Glomerular endothelial cell (primary cell): Measurements from ENCODE around the gene KRTAP10-3. TPM values are rescaled to one million over a fixed set of nuclear protein-coding genes. Genes with fewer than 3 reads are reported as not detected.
"Not testable (repeated sequence)": the region's sequence is repeated elsewhere in the genome, so short reads cannot be mapped to it uniquely, and the experiment has no call there.

Experiments used
- DNase-seq: peaks from one replicate; pipeline ENCODE4 v3.0.0-alpha.2; 2011; ENCODE audit warnings: low read depth, low spot score; ENCODE audit errors: extremely low read depth
- total RNA-seq: library from RNA; depleted of rRNA; stranded (reverse); fragments of >200 nt; gene quantifications from 2 replicates; pipeline ENCODE4 v1.2.3, GENCODE V29; 2015

KRTAP10-3 gene
- total RNA-seq, 1 donor from 2014 or later = not detected

DNA sequence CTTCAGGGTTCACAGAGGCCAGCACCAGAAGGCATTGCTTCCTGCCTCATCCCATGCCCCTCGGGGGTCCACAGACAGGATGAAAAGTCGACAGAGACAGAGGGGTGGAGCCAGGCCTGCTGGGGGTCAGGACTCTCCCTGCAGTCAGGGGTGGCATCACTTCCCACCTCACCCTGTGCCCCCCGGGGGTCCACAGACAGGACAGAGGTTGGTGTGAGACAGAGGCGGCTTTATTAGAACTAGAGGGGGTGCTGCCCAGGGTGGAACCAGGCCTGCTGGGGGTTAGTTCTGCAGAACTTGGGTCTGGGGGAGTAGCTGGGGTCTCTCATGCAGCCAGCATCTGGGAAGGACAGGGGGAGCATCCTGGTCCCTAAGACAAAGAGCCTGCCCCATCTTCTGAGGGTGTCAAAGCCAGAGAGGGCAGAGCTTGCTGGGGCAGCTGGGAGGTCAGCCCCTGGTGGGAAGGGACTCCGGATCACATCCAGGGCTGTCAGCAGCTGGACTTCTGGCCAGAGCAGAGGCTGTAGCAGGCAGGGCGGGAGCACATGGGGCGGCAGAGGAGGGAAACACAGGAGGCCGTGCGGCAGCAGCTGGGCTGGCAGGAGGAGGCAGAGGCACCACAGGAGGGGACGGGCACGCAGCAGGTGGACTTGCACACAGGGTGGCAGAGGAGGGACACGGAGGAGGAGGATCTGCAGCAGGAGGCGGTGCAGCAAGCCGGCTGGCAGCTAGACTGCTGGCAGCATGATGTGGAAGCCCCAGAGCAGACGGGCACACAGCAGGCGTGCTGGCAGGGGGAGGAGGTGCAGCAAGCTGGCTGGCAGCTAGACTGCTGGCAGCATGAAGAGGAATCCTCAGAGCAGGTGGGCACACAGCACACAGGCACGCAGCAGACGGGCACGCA lies 32.6 kb upstream of the KRTAP10-3 start:
- not testable (repeated sequence) for DNase-seq

DNA sequence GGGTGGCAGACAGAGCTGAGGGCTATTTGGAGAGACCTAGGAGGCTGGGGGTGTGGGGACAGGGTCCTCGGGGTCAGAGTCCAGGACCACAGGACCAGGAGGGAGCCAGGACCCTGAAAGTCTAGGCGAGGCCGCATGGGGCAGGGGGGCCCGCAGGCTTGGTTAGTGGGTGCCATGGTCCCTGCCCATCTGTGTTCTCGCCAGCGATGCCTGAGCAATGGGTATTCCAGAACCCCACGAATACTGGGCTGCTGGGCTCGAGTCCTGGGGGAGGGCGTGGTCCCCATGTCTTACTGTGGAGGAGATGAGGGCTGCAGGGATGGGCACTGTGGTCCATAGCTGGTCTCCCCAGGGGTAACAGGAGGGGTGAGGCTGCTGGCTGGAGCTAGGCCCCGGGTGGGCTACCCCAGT lies 31.7 kb upstream of the KRTAP10-3 start:
- no peak for DNase-seq

DNA sequence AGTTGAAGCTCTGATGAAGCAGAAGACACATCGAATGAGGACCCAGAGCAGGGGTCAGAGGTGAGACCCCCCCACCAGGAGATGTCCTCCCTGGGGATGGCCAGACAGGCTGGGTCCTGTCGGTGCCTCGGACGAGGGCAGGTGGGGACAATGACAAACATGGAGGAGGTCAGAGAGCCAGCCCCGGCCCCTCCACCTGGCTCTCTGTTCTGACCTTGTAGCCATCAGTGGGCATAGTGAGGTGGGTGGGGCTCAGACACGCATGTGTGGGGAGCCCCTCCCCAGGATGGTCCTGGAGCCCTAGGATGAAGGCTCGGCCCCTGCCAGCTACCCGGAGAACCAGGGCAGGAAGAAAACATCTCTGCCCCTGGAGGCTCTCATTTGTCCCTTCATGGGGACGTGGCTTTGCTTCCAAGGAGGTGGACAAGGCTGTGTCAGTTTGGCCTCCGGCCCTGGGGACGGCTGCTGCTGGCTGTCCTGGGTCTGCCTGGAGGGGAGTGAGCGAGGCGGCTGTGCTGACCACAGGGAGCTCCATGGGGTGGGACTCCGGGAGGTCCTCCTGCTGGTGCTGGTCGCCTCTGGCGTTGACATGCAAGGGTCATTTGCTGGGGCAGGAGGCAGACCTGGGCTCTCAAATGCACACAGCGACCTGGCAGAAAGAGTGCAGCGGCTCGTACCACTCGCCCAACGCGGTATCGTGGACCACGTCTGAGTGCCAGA lies 31.2 kb upstream of the KRTAP10-3 start:
- no peak for DNase-seq

DNA sequence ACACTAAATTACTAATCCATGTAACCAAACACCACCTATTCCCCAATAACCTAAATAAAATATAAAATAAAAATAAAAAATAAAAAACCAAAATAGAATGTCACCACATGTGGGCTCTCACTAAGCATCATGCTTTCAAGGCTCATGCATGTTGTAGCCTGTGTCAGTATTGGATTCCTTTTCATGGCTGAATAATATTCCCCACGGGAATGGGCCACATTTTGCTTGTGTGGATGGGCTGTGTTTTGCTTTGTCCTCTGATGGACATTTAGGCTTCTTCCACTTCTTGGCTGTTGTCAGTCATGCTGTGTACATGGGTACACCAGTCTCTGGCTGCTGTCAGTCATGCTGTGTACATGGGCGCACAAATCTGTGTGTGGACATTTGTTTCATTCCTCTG lies 30.5 kb upstream of the KRTAP10-3 start:
- DNase-seq = no peak

DNA sequence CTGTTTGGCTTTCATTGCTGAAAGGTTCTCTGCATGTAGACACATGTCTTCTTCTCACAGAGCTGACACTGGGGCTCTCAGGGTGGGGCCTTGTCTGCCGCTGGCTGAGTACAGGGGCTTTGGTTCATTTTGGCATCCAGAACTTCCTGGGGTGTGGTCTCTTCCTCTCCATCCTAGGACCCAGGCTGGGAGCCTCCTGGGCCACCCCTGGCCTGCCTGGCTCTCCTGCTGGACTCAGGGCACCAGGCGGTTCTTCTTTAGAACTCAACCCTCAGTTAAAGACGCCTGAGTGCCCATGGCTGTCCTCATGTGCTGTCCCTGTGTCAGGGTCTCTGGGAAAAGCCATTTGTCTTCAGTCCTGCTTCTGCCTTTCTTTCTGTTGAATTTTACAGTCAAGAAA lies 27.3 kb upstream of the KRTAP10-3 start:
- no peak for DNase-seq

DNA sequence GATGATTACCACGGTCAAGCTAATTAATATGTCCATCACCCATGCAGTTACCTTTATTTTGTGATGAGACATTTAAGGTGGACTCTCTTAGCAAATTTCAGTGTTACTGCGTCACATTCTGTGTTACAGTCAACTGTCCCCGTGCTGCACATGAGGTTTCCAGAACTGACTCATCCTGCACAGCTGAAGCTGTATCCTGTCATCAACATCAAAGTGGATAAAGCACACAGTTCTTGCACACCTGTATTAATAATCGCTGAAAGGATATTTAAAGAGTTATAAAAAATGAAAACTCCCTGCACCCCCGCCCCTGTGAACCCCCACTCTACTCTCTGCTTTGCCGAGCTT lies 25.2 kb upstream of the KRTAP10-3 start:
- no peak for DNase-seq

DNA sequence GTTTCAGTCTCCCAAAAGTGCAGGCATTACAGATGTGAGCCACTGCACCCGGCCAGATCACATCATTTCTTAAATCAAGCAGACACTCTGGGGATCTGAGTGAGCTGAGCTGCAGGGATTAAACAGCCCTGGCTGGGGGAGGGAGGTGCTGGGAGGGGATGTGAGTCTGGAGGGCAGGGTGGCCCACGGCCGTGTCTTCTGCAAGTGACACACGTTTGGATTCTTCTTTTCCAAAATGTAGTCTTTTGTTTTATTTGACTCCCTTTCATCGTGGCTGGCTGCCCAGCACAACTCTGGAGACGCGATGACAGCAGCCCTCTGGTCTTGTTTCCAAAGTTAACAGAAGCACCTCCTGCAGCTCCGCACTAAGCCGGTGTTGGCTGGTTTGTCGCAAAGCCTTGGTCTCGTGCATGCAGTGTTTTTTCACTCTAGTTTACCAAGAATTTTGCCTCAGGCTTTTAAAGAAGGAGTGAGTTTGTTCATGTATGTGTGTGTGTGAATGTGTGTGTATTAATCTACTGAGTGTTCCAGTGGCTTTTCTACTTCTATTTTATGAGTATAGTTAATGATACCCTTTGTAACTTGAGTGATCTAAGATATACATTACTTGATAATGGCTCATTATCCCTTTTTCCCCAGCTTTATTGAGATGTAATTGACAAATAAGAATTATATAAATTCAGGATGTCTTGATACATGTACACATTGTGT lies 24.6 kb upstream of the KRTAP10-3 start:
- no peak for DNase-seq

DNA sequence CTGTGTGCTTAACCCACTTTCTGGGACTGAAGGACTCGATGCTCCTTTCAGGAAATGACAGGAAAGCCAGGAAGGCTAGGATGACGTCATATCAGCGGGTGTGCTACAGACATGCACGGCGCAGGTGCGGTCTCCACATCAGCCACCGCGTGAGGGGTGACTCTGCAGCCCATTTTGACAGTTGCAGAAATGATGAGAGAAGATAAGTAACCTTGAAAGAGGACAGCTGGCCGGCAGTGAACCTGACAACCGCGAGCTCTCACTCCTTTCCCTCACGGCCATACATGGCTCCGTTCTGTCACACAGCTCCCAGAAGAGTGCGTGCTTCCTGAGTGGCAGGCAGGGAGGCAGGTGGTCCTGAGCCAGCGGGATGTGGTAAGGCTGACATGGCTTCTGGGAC lies 23.5 kb upstream of the KRTAP10-3 start:
- no peak for DNase-seq

DNA sequence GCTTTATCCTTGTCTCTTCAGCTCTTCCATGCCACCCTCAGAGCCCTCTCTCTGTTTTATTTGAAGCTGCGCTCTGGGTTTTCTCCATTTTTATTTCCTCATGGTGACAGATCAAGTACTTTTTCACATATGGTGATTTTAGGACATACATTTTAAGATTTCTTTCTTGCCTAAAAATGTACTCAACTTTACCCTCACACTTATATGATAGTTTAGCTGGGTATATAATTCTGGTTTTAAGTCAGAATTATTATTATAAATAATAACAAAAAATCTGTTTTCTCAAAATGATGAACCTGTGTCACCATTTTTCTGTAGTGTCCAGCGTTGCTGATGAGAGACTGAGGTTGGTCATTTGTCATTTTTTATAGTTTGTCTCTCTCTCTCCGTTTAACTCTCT lies 22.6 kb upstream of the KRTAP10-3 start:
- DNase-seq = no peak

DNA sequence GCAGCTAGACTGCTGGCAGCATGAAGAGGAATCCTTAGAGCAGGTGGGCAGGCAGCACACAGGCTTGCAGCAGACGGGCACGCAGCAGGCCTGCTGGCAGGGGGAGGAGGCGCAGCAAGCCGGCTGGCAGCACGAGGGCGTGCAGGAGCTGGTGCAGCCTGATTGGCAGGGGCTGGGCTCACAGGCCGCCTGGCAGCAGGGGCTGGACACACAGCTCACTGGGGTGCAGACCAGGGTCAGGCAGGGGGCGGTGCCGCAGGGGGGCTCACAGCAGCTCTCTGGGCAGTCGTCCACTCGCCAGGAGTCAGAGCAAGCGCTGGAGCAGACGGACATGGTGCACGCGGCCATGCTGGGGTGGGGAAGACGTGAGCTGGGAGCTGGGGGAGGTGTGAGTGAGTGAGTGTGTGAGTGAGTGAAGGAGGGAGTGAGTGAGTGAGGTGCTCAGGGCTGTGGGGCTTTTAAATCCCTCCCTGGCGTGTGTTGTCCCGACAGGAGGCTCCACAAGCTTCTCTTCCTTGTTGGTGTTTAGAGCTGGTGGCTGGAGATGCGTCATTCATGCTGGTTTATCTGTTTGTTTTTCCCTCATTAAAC lies 21.7 kb upstream of the KRTAP10-3 start, which contains the start of gene KRTAP10-5:
KRTAP10-5 (minus strand) TSS at position 374 of the 591 bp plus-strand sequence; CDS start at position 348, 26 bp downstream.
- DNase-seq = not testable (repeated sequence)

DNA sequence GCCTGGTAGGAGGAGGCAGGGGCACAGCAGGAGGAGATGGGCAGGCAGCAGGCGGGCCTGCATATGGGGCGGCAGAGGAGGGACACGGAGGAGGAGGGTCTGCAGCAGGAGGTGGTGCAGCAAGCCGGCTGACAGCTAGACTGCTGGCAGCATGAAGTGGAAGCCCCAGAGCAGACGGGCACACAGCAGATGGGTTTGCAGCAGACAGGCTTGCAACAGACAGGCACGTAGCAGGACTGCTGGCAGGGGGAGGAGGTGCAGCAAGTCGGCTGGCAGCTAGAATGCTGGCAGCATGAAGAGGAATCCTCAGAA lies 21.2 kb upstream of the KRTAP10-3 start:
- no peak for DNase-seq

DNA sequence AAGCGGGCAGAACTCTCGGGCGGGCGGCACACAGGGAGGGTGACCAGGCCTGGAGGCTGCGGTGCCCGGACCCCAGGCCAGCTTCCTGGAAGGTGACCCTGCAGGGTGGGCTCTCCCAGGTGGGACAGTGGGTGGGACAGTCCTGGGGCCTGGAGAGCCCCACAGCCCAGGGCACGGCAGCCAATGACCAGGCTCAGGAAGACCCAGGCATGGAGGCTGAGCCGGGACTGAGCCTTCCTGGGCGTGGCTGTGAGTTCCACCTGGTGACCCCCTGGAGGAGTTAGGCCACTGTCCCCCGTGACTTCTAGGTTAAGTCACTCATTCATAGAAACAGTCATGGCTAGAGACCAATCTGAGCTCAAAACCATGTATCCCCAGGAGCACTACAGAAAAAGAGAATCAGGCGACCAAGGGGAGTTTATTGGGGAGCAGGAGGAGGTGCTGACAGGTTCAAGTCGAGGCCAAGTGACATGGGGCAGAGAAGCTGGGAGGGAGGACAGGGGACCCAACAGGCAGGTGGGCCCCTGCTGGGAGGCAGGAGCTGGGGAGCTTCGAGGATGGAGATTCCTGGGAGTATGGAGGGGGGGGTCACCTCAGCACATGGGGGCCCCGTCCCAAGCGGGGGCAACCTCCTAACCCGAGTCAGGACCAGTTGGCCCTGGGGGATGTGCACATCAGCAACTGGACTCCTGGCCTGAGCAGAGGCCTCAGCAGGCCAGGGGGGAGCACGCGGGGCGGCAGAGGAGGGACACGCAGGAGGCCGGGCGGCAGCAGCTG lies 20.6 kb upstream of the KRTAP10-3 start:
- DNase-seq = no peak

DNA sequence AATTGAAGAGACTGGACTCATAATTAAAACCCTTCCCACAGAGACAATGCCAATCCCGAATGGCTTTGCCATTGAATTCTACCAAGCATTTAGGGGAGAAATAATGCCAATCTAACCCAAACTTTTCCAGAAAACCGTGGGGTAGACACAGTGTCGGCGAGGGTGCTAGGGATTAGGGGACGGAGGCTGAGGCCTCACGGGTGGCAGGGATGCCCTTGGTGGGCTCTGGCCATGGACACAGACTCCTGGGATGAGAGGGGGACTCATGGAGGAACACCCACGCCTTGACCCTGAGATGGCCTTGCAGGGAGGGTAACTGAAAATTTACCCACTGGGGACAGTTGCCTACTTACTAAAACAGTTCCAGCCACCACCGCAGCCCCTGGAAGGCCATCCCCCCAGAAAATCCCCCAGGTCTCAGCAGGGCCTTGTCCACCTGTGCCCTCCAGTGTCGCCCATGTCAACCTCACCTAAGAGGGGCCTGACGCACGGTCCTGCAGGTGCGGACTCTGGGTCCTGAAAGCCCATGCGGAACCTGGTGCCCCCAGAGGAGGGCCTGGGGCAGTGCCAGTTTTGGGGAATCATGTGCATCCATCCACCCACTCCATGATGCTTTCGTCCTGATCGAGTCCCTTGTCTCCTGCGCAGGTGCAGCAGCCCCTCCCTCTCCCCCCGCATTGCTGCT lies 19.9 kb upstream of the KRTAP10-3 start:
- DNase-seq = no peak

DNA sequence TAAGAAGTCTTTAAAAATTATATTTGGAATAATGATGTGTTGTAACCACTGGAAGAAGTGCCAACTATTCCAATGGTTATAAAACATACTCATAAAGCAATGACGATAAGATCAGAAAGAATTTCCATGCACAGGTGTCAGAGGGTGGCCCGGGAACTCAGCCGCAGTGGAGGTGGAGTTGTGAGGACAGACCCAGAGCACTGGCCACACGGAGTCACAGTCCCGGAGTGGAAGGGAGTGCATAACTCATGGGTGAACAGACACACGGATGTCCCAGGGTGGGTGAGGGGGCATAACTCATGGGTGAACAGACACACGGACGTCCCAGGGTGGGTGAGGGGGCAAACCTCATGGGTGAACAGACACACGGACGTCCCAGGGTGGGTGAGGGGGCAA lies 17.4 kb upstream of the KRTAP10-3 start:
- no peak for DNase-seq

DNA sequence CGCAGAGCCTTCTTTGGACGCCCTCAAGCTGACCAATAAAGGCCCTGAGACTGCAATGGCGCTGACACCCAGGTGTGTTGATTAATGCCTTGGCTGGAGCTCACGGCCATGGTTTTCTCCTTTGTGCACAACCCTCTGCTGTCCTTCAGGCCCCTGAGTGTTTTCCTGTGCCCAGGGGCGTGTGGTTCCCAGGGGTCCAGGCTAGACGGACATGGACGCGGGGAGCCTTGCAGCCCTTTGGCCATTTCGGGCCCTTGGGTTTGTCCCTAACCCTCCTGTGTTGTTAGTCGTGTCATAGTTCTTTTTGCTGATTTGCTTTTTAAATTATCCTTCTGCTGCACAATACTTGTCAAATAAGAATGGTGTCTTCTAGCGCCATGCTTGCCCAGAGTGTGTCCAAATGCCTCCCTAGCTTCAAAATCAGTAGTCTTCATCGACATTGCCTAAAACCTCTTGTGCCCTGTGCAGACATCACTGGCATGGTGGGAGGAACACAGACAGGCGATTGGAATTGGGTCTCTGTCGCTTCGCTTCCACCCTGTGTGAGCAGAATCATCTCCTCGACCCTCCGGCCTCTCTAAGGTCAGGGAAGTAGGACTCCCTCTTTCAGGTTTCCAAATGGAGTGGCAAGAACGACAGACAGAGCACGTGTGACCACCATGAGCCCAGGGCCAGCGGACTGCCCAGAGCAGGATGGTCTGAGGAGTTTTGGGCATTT lies 16.9 kb upstream of the KRTAP10-3 start:
- DNase-seq = no peak

DNA sequence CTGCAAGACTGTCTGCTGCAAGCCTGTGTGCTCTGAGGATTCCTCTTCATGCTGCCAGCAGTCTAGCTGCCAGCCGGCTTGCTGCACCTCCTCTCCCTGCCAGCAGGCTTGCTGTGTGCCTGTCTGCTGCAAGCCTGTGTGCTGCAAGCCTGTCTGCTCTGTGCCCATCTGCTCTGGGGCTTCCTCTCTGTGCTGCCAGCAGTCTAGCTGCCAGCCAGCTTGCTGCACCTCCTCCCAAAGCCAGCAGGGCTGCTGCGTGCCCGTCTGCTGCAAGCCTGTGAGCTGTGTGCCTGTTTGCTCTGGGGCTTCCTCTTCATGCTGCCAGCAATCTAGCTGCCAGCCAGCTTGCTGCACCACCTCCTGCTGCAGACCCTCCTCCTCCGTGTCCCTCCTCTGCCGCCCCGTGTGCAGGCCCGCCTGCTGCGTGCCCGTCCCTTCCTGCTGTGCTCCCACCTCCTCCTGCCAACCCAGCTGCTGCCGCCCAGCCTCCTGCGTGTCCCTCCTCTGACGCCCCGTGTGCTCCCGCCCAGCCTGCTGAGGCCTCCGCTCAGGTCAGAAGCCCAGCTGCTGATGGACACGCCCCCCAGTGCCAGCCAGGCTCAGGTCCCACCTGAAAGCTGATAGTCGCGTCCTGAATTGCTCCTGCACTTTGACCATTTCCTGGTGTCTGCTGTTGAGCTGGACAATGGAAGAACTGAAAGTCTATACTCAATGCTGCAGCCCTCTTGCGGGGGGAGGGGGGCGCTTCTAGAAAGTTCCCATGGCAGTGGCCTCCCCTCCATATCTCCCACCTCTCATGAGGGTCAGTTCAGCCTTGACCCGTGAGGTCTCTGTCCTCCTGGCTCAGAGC lies 16.1 kb upstream of the KRTAP10-3 start:
- no peak for DNase-seq

DNA sequence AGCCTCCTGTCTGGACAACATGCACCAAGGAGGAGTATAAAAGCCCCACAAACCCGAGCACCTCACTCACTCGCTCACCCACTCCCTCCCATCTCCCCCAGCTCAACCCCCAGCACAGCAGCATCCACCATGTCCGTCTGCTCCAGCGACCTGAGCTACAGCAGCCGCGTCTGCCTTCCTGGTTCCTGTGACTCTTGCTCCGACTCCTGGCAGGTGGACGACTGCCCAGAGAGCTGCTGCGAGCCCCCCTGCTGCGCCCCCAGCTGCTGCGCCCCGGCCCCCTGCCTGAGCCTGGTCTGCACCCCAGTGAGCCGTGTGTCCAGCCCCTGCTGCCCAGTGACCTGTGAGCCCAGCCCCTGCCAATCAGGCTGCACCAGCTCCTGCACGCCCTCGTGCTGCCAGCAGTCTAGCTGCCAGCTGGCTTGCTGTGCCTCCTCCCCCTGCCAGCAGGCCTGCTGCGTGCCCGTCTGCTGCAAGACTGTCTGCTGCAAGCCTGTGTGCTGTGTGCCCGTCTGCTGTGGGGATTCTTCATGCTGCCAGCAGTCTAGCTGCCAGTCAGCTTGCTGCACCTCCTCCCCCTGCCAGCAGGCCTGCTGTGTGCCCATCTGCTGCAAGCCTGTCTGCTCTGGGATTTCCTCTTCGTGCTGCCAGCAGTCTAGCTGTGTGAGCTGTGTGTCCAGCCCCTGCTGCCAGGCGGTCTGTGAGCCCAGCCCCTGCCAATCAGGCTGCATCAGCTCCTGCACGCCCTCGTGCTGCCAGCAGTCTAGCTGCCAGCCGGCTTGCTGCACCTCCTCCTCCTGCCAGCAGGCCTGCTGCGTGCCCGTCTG lies 15.2 kb upstream of the KRTAP10-3 start, which contains the start of gene KRTAP10-4:
KRTAP10-4 (plus strand) TSS at position 100 of the 827 bp plus-strand sequence; CDS start at position 130, 30 bp downstream.
- DNase-seq = not testable (repeated sequence)
